ENCODE results near the gene RPN2. TPM values are rescaled to one million over a fixed set of nuclear protein-coding genes. Genes with fewer than 3 reads are reported as not detected.
A peak's percentile ranks its signal among the peaks of the same experiment; 100 is the strongest.

Gene RPN2
- total RNA-seq, 1 donor from 2014 or later, result 185 TPM

- H3K4me1 ChIP-seq, result peaks cover 13% of the 10 kb centered on the region
- intact Hi-C loops (cut with DNase I), result no loop called here
- ATAC-seq, result no peak
Observed at GRCh38 chr20:37185686-37186085, 6.6 kb downstream of the RPN2 start.

GRCh38 chr20:37188787-37189186 is 9.7 kb downstream of the RPN2 start:
- no peaks in the 10 kb centered on the region for H3K27me3 ChIP-seq
- H3K9me3 ChIP-seq, result no peaks in the 10 kb centered on the region
- ATAC-seq, result no peak
- DNase-seq, result no peak
- no peak for TF ChIP-seq CTCF (IDR thresholded peaks at IDR 0.05)
- intact Hi-C loops (cut with DNase I), result no loop called here
- peaks cover 47% of the 10 kb centered on the region for H3K36me3 ChIP-seq
- H3K4me1 ChIP-seq, result peaks cover 23% of the 10 kb centered on the region
- no peak overlapping the region for H3K4me3 ChIP-seq
- H3K27ac ChIP-seq, result no peak overlapping the region

More at GRCh38 chr20:37185686-37186085, 6.6 kb downstream of the RPN2 start:
- DNase-seq, result no peak
- H3K9me3 ChIP-seq, result no peaks in the 10 kb centered on the region
- peaks cover 52% of the 10 kb centered on the region for H3K36me3 ChIP-seq
- no peak overlapping the region for H3K4me3 ChIP-seq
- TF ChIP-seq CTCF (IDR thresholded peaks at IDR 0.05), result no peak
- H3K27ac ChIP-seq, result no peak overlapping the region
- H3K27me3 ChIP-seq, result no peaks in the 10 kb centered on the region

GRCh38 chr20:37189416-37190016 is 10.4 kb downstream of the RPN2 start:
- TF ChIP-seq CTCF (IDR thresholded peaks at IDR 0.05), result no peak
- Histone ChIP-seq H3K9me3 (no peaks in the 10 kb centered on the region), H3K4me1 (peaks cover 25% of the 10 kb centered on the region), H3K27ac (no peak overlapping the region), H3K27me3 (no peaks in the 10 kb centered on the region), H3K36me3 (peaks cover 40% of the 10 kb centered on the region), H3K4me3 (no peak overlapping the region)
- DNase-seq (no peak), ATAC-seq (no peak)
- intact Hi-C loops (cut with DNase I), result loop anchor here (10.0 kb wide), 1 partner anchor 345 kb away; no protein-coding TSS in a partner anchor

- intact Hi-C loops (cut with DNase I), result loop anchor here (10.0 kb wide), 1 partner anchor 344 kb away; no protein-coding TSS in a partner anchor
- no peaks in the 10 kb centered on the region for H3K9me3 ChIP-seq
- no peak for TF ChIP-seq CTCF (IDR thresholded peaks at IDR 0.05)
- no peak for ATAC-seq
- no peaks in the 10 kb centered on the region for H3K27me3 ChIP-seq
- peaks cover 29% of the 10 kb centered on the region for H3K36me3 ChIP-seq
- no peak overlapping the region for H3K4me3 ChIP-seq
- peaks cover 33% of the 10 kb centered on the region for H3K4me1 ChIP-seq
- H3K27ac ChIP-seq, result no peak overlapping the region
- DNase-seq, result no peak
Observed at GRCh38 chr20:37190354-37191112, 11.4 kb downstream of the RPN2 start.

- Histone ChIP-seq H3K9me3 (no peaks in the 10 kb centered on the region), H3K4me1 (peaks cover 33% of the 10 kb centered on the region), H3K27me3 (no peaks in the 10 kb centered on the region), H3K36me3 (peaks cover 15% of the 10 kb centered on the region), H3K27ac (no peak overlapping the region), H3K4me3 (no peak overlapping the region)
- intact Hi-C loops (cut with DNase I), result loop anchor here (10.0 kb wide), 1 partner anchor 343 kb away; no protein-coding TSS in a partner anchor
- peak; percentile 86 for DNase-seq
- peak; percentile 95 for TF ChIP-seq CTCF (IDR thresholded peaks at IDR 0.05)
- ATAC-seq, result peak; percentile 97
Observed at GRCh38 chr20:37192137-37192854, 13.2 kb downstream of the RPN2 start.
